Measurements from ENCODE around the gene ARFGAP1.

The ARFGAP1 gene

DNA sequence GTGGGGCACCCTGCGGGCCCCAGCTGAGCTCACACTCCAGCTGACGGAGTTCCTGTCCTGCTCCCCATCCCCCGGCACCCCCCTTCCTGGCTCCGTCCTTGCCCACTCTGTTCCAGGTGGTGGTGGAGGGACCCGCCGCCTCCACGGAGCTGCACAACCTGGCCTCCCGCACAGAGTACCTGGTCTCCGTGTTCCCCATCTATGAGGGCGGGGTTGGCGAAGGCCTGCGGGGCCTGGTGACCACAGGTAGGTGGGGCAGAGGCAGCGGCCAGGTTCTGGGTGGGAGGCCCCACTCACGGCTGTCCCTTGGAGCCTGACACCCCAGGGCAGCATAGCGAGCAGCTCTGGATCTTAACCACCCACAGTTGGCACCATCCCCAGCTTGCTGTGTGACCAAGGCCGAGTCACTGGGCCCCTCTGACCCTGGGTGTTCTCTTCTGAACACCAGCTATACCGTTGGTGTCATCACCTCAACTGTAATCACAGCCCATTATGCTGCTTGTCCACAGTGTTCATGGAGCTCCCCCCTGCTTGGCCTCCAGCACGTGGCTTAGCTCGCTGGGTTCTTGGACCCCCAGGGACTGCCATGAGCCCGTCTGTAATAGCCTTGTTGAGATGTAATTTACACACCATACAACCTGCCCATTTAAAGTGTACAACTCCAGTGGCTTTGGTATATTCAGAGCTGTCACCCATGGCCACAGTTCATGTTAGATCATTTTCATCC is 37.8 kb downstream of the ARFGAP1 start:
- DNase-seq = no peak

GRCh38 chr20:63311186-63311832 is 38.7 kb downstream of the ARFGAP1 start:
- DNase-seq = no peak

GRCh38 chr20:63311833-63312243 is 39.2 kb downstream of the ARFGAP1 start:
- DNase-seq = no peak

GRCh38 chr20:63312273-63312672 is 39.7 kb downstream of the ARFGAP1 start:
- no peak for DNase-seq

DNA sequence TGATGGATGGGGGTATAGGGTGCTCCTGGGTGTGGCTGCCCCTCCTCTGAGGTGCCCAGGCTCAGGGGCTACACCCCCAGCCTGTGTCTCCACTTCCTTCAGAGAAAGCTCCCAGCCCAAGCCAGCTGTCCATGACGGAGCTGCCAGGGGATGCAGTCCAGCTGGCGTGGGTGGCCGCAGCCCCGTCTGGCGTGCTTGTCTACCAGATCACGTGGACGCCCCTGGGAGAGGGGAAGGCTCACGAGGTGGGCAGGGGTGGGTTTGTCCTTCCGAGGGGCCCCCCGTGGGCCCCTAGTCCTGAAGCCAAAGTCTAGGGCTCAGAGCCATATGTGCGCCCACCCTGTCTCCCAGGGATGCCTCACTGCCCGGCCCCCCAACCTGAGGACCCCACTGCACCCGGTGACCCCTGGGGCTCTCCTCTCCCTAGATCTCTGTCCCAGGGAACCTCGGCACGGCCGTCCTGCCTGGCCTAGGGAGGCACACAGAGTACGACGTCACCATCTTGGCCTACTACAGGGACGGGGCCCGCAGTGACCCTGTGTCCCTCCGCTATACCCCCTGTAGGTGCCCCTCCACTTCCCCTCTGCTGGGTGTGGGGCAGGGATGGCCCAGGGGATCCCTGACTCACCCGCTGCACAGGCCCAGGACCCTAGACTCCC is 40.2 kb downstream of the ARFGAP1 start:
- no peak for DNase-seq

DNA sequence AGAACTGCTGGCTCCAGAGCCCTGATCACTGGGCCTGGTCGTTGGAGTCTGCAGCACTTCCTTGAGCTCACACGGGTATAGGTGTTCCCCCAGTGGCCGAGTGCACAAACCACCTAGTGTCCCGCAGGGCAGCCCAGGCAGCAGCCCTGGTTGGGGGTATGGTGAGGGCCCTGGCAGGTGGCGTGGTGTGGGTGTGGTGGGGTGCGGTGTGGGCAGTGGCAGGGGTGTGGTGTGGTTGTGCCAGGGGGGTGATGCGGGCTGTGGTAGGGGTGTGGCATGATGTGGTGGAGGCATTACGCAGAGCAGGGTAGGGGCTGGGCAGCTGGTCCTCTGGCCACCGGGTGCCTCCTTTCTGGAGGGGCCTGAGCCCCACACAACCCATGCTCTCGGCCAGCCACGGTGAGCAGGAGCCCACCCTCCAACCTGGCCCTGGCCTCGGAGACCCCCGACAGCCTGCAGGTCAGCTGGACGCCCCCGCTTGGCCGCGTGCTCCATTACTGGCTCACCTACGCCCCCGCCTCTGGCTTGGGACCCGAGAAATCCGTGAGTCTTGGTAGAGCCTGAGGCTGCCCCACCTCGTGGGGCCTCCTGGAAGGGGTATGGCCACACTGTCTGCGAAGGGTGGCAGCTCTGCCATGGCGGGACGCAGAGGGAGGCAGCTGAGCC is 40.9 kb downstream of the ARFGAP1 start:
- DNase-seq = no peak

DNA sequence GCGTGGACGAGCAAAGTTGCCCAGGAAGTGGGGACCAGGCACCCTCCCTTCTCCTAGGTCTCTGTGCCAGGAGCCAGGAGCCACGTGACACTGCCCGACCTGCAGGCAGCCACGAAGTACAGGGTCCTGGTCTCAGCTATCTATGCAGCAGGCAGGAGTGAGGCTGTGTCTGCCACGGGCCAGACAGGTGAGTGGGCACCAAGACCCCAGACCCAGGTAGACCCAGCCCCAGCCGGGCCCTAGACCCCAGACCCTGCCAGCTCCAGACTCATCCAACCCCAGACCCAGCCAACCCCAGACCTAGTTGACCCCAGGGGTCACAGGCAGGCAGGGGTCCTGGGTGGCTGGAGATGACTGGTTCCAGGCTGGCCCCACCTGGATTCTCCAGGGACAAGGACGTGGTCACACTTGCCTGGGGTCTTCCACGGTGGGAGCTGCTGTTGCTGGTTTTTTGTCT is 41.4 kb downstream of the ARFGAP1 start:
- DNase-seq = no peak

- no peak for DNase-seq
Measured at GRCh38 chr20:63314566-63315239, 42.1 kb downstream of the ARFGAP1 start.

DNA sequence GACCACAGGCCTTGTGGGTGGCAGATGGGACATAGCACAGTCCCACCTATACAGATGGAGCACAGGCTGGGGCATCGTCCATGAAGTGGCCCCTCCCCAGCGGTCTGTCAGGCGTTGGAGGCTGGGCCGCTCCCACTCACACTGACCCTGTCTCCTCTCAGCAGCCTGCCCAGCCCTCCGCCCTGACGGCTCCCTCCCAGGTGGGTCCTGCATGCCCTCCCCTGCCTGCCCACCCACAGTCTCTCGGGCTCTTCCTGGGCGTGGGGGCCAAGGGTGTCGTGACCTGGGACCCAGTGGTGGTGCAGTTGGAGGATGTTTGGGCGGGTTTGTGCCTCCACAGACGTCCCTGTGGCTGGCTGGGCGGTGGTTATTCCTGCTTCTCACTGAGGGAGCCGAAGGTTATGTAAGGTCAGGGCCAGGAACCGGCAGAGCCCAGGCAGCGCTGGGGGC is 42.7 kb downstream of the ARFGAP1 start:
- DNase-seq = no peak

DNA sequence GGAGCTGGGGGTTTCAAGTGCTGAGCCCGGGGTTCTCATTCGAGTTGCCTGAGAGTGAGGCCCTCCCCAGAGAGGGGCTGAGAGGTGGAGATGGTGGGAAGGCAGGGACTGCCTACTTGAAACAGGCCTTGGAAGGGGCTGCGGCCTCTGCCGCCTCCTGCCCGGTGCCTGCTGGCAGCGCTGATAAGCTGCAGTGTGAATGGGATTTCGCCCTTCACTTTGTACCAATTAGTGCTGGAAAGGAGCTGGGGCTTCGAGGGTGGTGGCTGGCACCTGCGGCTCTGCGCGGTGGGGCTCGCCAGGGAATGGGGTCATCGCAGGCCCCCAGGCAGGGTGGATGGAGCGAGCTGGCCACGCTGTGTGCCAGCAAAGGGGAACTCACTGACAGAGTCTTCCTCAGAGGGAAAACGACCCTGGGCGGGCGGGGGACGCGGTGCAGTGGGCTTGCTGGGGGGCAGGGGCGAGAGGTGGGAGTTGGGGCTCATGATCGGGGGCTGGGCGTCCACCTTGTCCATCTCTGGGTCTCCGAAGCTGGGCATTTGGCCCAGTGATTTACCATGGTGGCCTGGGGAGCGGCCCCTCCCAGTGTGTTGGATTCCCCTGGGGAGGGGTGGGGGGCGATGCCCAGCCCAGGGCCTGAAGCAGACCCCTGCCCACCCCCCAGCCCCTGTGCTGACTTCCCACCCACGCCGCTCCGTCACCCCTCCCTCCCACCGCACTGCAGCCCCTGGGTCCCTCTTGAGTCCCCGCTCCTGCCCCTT is 43.3 kb downstream of the ARFGAP1 start:
- DNase-seq = no peak

DNA sequence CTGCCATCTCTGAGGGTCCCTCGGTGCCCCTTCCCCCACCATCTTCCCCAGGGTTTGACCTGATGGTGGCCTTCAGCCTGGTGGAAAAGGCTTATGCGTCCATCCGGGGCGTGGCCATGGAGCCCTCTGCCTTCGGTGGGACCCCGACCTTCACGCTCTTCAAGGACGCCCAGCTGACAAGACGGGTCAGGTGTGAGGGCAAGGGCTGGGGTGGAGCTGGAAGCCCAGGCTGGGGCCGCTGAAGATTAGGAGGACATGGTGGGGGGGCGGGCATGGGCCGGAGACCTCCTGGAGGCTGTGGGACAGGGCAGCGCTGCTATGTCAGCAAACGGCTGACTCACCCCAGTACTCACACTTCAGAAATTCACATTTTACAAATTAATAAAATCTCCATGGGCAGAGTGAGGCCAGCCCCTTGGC is 43.9 kb downstream of the ARFGAP1 start:
- DNase-seq = no peak

DNA sequence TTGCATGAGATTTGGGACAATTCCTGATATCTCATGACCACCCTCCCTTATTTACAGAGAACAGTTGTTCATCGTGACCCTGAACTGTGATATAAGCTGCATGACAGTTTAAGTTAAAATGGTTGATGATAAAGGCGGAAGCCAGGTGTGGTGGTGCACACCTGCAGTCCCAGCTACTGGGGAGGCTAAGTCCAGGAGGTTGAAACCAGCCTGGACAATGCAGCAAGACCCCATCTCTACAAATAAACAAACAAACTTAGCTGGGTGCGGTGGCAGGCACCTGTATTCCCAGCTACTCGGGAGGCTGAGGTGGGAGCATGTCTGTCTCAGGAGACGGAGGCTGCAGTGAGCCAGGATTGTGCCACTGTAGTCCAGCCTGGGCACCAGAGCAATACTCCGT is 44.4 kb downstream of the ARFGAP1 start:
- DNase-seq = no peak

DNA sequence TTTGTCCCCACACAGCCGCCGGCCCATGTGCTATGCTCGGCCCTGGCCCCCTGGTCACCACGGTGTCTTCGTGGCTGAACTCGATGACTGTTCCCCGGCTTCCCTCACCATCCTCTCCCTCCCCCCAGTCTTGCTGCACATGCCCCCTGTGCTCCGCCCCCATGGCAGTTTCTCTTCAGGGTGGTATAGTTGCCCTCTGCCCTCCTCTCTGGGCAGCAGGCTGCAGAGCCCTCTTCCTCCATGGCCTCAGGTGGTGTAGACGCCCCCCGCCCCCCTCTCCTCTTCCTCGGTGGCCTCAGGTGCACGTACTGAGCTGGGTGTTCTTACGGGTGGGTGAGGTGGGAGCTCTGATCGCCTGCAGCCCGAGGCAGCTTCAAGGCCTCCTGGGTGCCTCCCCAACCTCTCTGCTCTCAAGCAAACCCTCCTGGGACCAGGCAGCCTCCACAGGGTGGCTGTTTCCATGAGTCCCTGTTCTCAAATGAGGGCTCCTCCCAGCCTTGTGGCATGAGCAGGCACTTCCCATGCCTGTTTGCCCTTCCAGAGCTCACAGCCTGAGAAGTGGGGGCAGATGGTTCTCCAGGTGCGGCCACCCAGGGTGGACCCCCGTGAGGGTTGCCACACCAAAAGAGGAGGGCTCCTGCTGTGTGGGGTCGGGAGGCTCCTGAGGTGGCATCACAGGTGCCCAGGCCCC is 45.1 kb downstream of the ARFGAP1 start:
- DNase-seq = no peak

- DNase-seq = no peak
Measured at GRCh38 chr20:63318391-63319163, 46.0 kb downstream of the ARFGAP1 start.

GRCh38 chr20:63319164-63320040 is 46.8 kb downstream of the ARFGAP1 start:
- no peak for DNase-seq

DNA sequence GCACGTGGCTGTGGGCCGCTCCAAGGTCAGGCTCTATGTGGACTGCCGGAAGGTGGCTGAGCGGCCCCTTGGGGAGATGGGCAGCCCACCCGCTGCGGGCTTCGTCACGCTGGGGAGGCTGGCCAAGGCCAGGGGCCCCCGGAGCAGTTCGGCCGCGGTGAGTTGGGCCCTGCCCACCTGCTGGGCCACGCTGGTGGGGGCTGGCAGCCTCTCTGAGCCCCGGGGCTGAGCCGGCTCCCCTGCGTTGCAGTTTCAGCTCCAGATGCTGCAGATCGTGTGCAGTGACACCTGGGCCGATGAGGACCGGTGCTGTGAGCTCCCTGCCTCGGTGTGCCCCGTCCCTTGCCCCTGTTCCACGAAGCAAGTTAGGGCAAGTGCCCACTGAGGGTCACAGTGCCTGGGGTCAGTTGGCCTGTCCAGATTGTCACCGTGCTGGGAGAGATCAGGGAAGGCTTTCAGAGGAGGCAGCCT is 47.5 kb downstream of the ARFGAP1 start:
- no peak for DNase-seq

- DNase-seq = no peak
Measured at GRCh38 chr20:63320616-63321147, 48.1 kb downstream of the ARFGAP1 start.

GRCh38 chr20:63321148-63321831 is 48.7 kb downstream of the ARFGAP1 start:
- DNase-seq = no peak

Data from CD4-positive, alpha-beta T cell treated with Interleukin-10 for 1 hour (primary cell).